Activated CD4-positive, alpha-beta T cell treated with anti-CD3 and anti-CD28 coated beads for 24 hours (primary cell): ENCODE data around the gene AVEN.
A peak's percentile ranks its signal among the peaks of the same experiment; 100 is the strongest.
"Not testable (repeated sequence)": the region's sequence is repeated elsewhere in the genome, so short reads cannot be mapped to it uniquely, and the experiment has no call there.

ENCODE experiments used
- DNase-seq, 2 donors: peaks; one replicate each; pipeline ENCODE4 v3.0.0-alpha.2; 2020; ENCODE audit warnings: low read depth in 2 of 2

Gene AVEN

GRCh38 chr15:34038871-34039789 is at the start of gene AVEN:
Gene AVEN (minus strand): TSS chr15:34039204. CDS start chr15:34039046, 158 bp downstream.
- DNase-seq, result peak; percentile 32 to 46

- no peak for DNase-seq
Measured at GRCh38 chr15:34085746-34086145, 46.7 kb upstream of the AVEN start.

GRCh38 chr15:34084086-34084485 is 45.1 kb upstream of the AVEN start:
- DNase-seq, result no peak

- DNase-seq, result no peak
Measured at GRCh38 chr15:34079904-34080303, 40.9 kb upstream of the AVEN start.

- DNase-seq, result no peak
Measured at GRCh38 chr15:34078900-34079299, 39.9 kb upstream of the AVEN start.

GRCh38 chr15:34076785-34077184 is 37.8 kb upstream of the AVEN start:
- no peak for DNase-seq

- no peak for DNase-seq
Measured at GRCh38 chr15:34070003-34070402, 31.0 kb upstream of the AVEN start.

- DNase-seq, result no peak
Measured at GRCh38 chr15:34065941-34066340, 26.9 kb upstream of the AVEN start.

- DNase-seq, result no peak
Measured at GRCh38 chr15:34065261-34065660, 26.3 kb upstream of the AVEN start.

- no peak for DNase-seq
Measured at GRCh38 chr15:34064438-34064837, 25.4 kb upstream of the AVEN start.

GRCh38 chr15:34059946-34060345 is 20.9 kb upstream of the AVEN start:
- DNase-seq, result no peak

- DNase-seq, result no peak
Measured at GRCh38 chr15:34059476-34059875, 20.5 kb upstream of the AVEN start.

- DNase-seq, result no peak
Measured at GRCh38 chr15:34056911-34057310, 17.9 kb upstream of the AVEN start.

GRCh38 chr15:34055868-34056595 is 17.0 kb upstream of the AVEN start:
- DNase-seq, result no peak

- no peak for DNase-seq
Measured at GRCh38 chr15:34054081-34054707, 15.2 kb upstream of the AVEN start.

- DNase-seq, result not testable (repeated sequence)
Measured at GRCh38 chr15:34050385-34050784, 11.4 kb upstream of the AVEN start.

GRCh38 chr15:34049112-34049511 is 10.1 kb upstream of the AVEN start:
- no peak for DNase-seq

GRCh38 chr15:34047893-34048775 is 9.1 kb upstream of the AVEN start:
- DNase-seq, result no peak

- no peak for DNase-seq
Measured at GRCh38 chr15:34046471-34047145, 7.6 kb upstream of the AVEN start.

- no peak for DNase-seq
Measured at GRCh38 chr15:34043813-34044212, 4.8 kb upstream of the AVEN start.

GRCh38 chr15:34043391-34043790 is 4.4 kb upstream of the AVEN start:
- DNase-seq, result no peak
